ENCODE measurements around the gene VANGL1. TPM values are rescaled to one million over a fixed set of nuclear protein-coding genes. Genes with fewer than 3 reads are reported as not detected.

The VANGL1 gene
- total RNA-seq, 1 experiment from 2014 or later, result 23.1 TPM

DNA sequence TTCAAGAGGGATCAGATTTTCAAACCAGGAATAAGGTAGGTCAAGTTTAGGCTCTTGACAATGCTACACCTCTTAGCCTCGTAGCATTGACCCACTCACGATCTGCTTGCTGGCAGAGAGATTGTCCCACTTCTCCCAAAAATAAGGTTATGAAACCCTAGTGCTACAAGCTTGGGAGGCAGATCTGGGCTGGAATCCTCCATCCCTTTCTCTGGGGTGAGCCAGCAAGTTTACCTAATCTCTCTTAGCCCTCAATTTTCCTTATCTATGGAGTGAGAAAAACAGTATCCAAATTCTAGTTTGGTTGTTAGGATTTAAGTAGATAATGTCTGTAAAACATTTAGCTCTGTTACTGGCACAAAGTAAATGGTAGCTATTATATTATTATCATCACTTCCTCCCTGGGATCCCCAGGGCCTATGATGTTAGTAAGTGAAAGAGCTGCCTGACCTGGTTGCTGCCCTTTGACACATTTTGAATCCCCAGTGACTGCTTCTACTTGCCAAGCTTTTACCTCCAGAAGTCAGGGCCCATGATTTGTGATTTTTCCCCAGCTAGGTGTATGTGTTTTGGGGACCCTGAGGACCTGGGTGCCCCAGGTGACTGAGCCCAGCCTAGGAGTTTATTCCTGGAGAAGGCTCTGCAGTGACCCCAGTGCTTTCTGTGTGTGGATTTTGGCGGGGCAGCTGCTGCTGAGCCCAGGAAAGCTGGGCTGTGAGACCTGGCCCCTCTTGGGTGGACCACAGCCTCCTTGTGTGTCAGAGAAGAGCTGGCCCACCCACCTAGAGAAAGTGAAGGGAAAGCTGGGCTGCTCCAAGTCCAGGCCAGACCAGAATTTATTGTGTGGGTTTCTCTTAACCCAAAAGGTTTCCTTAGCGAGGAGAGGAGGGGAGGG is 48.2 kb upstream of the VANGL1 start:
- Histone ChIP-seq H3K27me3 (ENCODE audit: low read length) (no peaks in the 10 kb centered on the region), H3K27ac (ENCODE audit: low read length) (no peak overlapping the region), H3K4me3 (ENCODE audit: low read length) (no peak overlapping the region), H3K36me3 (ENCODE audit: low read depth, low read length) (no peaks in the 10 kb centered on the region), H3K4me1 (ENCODE audit: insufficient read depth, low read length) (peaks cover 20% of the 10 kb centered on the region), H2AFZ (ENCODE audit: low read length) (no peak overlapping the region), H3K9ac (ENCODE audit: low read length) (no peak overlapping the region), H3K9me2 (replicated peaks; ENCODE audit: low read length) (no peaks in the 10 kb centered on the region), H3F3A (ENCODE audit: low read length, unreplicated experiment) (no peaks in the 10 kb centered on the region), H3K9me3 (ENCODE audit: low read length) (peaks cover 8% of the 10 kb centered on the region), H3K79me2 (ENCODE audit: low read length) (no peaks in the 10 kb centered on the region), H3K4me2 (ENCODE audit: low read length) (no peak overlapping the region), H4K20me1 (ENCODE audit: low read length) (no peaks in the 10 kb centered on the region)
- ATAC-seq, result no peak
- no peak for DNase-seq
- no TSS peak for BruUV-seq (replicated peaks)
- ChIA-PET POLR2A (ENCODE audit: unreplicated experiment) (interaction anchor here (0.6 kb wide), 1 partner anchor 383 kb away, joined by 5 read pairs; no protein-coding TSS in a partner anchor), CTCF (no interaction called here)
- TF ChIP-seq EZH2phosphoT487 (IDR thresholded peaks at IDR 0.05; ENCODE audit: borderline replicate concordance, low read length), result no peak
- TF ChIP-seq, protein P1, sequence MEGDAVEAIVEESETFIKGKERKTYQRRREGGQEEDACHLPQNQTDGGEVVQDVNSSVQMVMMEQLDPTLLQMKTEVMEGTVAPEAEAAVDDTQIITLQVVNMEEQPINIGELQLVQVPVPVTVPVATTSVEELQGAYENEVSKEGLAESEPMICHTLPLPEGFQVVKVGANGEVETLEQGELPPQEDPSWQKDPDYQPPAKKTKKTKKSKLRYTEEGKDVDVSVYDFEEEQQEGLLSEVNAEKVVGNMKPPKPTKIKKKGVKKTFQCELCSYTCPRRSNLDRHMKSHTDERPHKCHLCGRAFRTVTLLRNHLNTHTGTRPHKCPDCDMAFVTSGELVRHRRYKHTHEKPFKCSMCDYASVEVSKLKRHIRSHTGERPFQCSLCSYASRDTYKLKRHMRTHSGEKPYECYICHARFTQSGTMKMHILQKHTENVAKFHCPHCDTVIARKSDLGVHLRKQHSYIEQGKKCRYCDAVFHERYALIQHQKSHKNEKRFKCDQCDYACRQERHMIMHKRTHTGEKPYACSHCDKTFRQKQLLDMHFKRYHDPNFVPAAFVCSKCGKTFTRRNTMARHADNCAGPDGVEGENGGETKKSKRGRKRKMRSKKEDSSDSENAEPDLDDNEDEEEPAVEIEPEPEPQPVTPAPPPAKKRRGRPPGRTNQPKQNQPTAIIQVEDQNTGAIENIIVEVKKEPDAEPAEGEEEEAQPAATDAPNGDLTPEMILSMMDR (conservative IDR thresholded peaks at IDR 0.05; ENCODE audit: low read depth, low read length), result no peak
- no peak for TF ChIP-seq EZH2 (IDR thresholded peaks at IDR 0.05; ENCODE audit: low read length, unreplicated experiment)
- intact Hi-C loops (cut with micrococcal nuclease), result loop anchor here (10.0 kb wide), 2 partner anchors 269 to 619 kb away; no protein-coding TSS in a partner anchor

GRCh38 chr1:115594600-115594999 is 47.2 kb upstream of the VANGL1 start:
- H3K27ac ChIP-seq (ENCODE audit: low read length), result no peak overlapping the region
- no TSS peak for BruUV-seq (replicated peaks)
- H2AFZ ChIP-seq (ENCODE audit: low read length), result no peak overlapping the region
- no peak overlapping the region for H3K4me2 ChIP-seq (ENCODE audit: low read length)
- H3K9me3 ChIP-seq (ENCODE audit: low read length), result 0 out of 2 replicates have a peak, but pooled peaks cover under 1% of the 10 kb centered on the region
- no peak overlapping the region for H3K4me3 ChIP-seq (ENCODE audit: low read length)
- H3K27me3 ChIP-seq (ENCODE audit: low read length), result no peaks in the 10 kb centered on the region
- no peaks in the 10 kb centered on the region for H3K79me2 ChIP-seq (ENCODE audit: low read length)
- H3K9ac ChIP-seq (ENCODE audit: low read length), result no peak overlapping the region
- H3K36me3 ChIP-seq (ENCODE audit: low read depth, low read length), result no peaks in the 10 kb centered on the region
- CTCF ChIA-PET, result no interaction called here
- no peaks in the 10 kb centered on the region for H3K9me2 ChIP-seq (replicated peaks; ENCODE audit: low read length)
- POLR2A ChIA-PET (ENCODE audit: unreplicated experiment), result no interaction called here
- ATAC-seq (no peak), DNase-seq (no peak)
- TF ChIP-seq EZH2phosphoT487 (IDR thresholded peaks at IDR 0.05; ENCODE audit: borderline replicate concordance, low read length) (no peak), EZH2 (IDR thresholded peaks at IDR 0.05; ENCODE audit: low read length, unreplicated experiment) (no peak)
- TF ChIP-seq, protein P1 (conservative IDR thresholded peaks at IDR 0.05; ENCODE audit: low read depth, low read length), result no peak
- no peaks in the 10 kb centered on the region for H4K20me1 ChIP-seq (ENCODE audit: low read length)
- no peaks in the 10 kb centered on the region for H3F3A ChIP-seq (ENCODE audit: low read length, unreplicated experiment)
- peaks cover 20% of the 10 kb centered on the region for H3K4me1 ChIP-seq (ENCODE audit: insufficient read depth, low read length)
- intact Hi-C loops (cut with micrococcal nuclease), result loop anchor here (10.0 kb wide), 2 partner anchors 270 to 620 kb away; no protein-coding TSS in a partner anchor

Measured in PC-3 (cell line).